Heart left ventricle (tissue), 16 donors: Measurements from ENCODE around the gene WBP1. TPM values are rescaled to one million over a fixed set of nuclear protein-coding genes. Genes with fewer than 3 reads are reported as not detected.

ENCODE experiments used
- ATAC-seq, 4 donors: fragments of 200-7000 bp; cut with Tn5 transposase; one replicate each; pipeline ENCODE4 v1.9.1; 2020 to 2022; ENCODE audit warnings: moderate library complexity in 4 of 4, mild to moderate bottlenecking in 3 of 4, moderate number of reproducible peaks in 1 of 4
- DNase-seq, 5 donors: peaks; one replicate each; pipeline ENCODE4 v3.0.0-alpha.2; 2020
- H3K27ac ChIP-seq, 12 donors: fragments of 200-600 bp; sonication (generic) in 4 of 12; one replicate each; pipeline versions ENCODE4 v1.5.0 to v1.8.0; 2016 to 2022; ENCODE audit warnings: mild to moderate bottlenecking in 2 of 12
- H3K27me3 ChIP-seq, 9 donors: fragments of 200-600 bp; sonication (generic) in 2 of 9; one replicate each; pipeline versions ENCODE4 v1.5.1 to v1.8.0; 2016 to 2022; ENCODE audit warnings: mild to moderate bottlenecking in 3 of 9
- H3K36me3 ChIP-seq, 9 donors: fragments of 200-600 bp; sonication (generic) in 2 of 9; one replicate each; pipeline versions ENCODE4 v1.5.0 to v1.8.0; 2018 to 2022; ENCODE audit warnings: mild to moderate bottlenecking in 2 of 9
- H3K4me1 ChIP-seq, 12 donors: fragments of 200-600 bp; sonication (generic) in 4 of 12; one replicate each; pipeline versions ENCODE4 v1.5.0 to v1.8.0; 2016 to 2022; ENCODE audit warnings: mild to moderate bottlenecking in 3 of 12
- H3K4me3 ChIP-seq, 12 donors: fragments of 200-600 bp; sonication (generic) in 4 of 12; one replicate each; pipeline versions ENCODE4 v1.5.0 to v1.8.0; 2017 to 2022; ENCODE audit warnings: mild to moderate bottlenecking in 9 of 12, moderate library complexity in 4 of 12
- H3K9me3 ChIP-seq, 12 donors: fragments of 200-600 bp; sonication (generic) in 4 of 12; one replicate each; pipeline versions ENCODE4 v1.5.0 to v1.8.0; 2016 to 2022; ENCODE audit warnings: mild to moderate bottlenecking in 1 of 12
- POLR2A ChIP-seq, 2 donors: fragments of 450-650 bp; IDR thresholded peaks; one replicate each; pipeline ENCODE4 v1.6.1; 2017; ENCODE audit warnings: antibody characterized with exemption in 2 of 2, mild to moderate bottlenecking in 2 of 2, moderate library complexity in 2 of 2
- WGBS, 4 donors: extraction: QIAGEN DNeasy Blood & Tissue Kit in 2 of 4; methylation state at CpG; one replicate each; pipeline versions ENCODE4 v1.1.5 to v1.1.7; 2013 to 2018; 5-methylcytosine and 5-hydroxymethylcytosine counted together
- intact Hi-C, 10 donors: fragments of 100-400 bp; cut with DNase I; formaldehyde crosslinking; loops; one replicate each; pipeline versions ENCODE4 v1.11.1 to v1.14.2; 2022
- polyA plus RNA-seq, 2 donors: library from polyadenylated mRNA; stranded (reverse); fragments of 200-250 nt; gene quantifications; one replicate each; pipeline ENCODE4 v1.2.3, GENCODE V29; 2013
- total RNA-seq, 9 donors: library from RNA; depleted of rRNA in 2 of 9; stranded (reverse); fragments of >200 nt in 2 of 9; fragmentation: NEBNext Ultra II Directional in 3 of 9; extraction: Animal tissue kit (Norgen Biotek cat#: 25700) in 3 of 9; gene quantifications; one replicate each; pipeline versions ENCODE4 v1.1.0 to v1.2.4, GENCODE V29; 2016 to 2023
- TF ChIP-seq, protein P1 (sequence below), 12 donors: fragments of 200-600 bp; sonication (generic) in 4 of 12; IDR thresholded peaks; one replicate each; pipeline versions ENCODE4 v1.5.0 to v1.8.0; 2018 to 2022; ENCODE audit warnings: antibody characterized with exemption in 12 of 12, mild to moderate bottlenecking in 5 of 12
- donor health status: ischemic (EF 13 %, LVEDD 7.1; RV severe dilation, severe dysfunction).
- donor health status: healthy with polysubstance abuse.
- donor health status: DM: no; HTN: yes; CAD: no.
- donor health status: DM: no; HTN: no; CAD: no.
- donor health status: ischemic (EF 25% LVEDD 6.9; RV normal size, moderate dysfunction).
- donor health status: ischemic (EF 25% LVEDD 5.7; RV mildly dilated, moderate dysfunction).
- donor health status: healthy.
- donor health status: DM: yes; HTN: yes; CAD: no.
- donor health status: ischemic (EF 35%, LVEDD 5.7; RV mildly dilated, moderate dysfunction).
- donor health status: nonischemic (EF 11% LVEDD 7.7; RV severe dilation, severe dysfunction).
- donor health status: DM: yes; HTN: yes; CAD: no.
- donor health status: PGD.
- donor health status: ischemic (EF 29% LVEDD 5.4; RV normal size, mild dysfunction).
- donor health status: nonischemic (EF 23%, LVEDD 6.1; RV moderate dilation, normal function).

Gene WBP1
- total and polyA plus RNA-seq, 11 donors, result 29.0 to 58.4 (median 42.4) TPM

DNA sequence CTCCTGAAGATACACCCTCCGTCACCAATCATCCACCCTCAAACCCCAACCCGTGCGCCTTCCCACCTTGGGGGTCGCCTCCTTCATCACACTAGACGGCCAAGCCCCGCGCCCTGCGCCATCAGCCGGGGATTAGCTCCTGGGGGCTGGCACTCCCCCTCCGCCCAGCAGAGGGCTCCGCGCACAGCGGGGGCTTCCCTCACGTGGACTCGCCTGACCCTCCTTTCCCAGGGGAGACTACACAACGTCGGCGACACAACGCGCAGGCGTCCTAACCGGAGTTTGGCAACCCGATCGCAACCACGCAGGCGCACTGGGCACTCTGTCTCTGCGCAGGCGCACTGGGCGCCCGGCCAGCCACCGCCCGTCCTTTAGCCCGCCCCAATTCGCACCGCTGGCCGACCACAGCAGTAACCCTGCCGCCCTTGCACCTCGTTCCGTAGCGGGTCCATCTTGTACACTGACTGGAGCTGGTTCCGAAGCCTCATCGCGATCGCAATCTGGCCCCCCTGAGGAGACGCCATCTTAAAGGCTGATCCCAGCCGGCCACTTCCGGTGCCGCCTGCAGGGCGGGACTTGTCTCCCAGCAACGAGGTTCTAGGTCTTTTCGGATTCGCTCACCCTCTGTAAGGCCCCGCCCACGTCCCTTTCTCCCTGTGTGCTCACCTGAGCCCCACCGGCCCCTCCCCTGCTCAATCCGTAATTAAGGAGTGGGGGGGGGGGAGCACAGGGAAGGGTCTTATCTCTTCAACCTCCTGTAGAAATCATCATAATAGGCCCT is 49.1 kb downstream of the WBP1 start, which contains the start of gene PCGF1:
PCGF1 (minus strand) TSS at position 551 of the 781 bp plus-strand sequence; CDS start at position 524, 27 bp downstream.
- H3K27ac ChIP-seq, result peak within 1 kb of the TSS; percentile 95 to 100 (median 98)
- DNase-seq (peak; percentile 99 to 100 (median 99)), ATAC-seq (peak; percentile 95 to 97 (median 96))
- intact Hi-C loops, result loop anchor here in 4 of 10 donors (1.0 to 5.0 kb wide), 6 partner anchors 21 to 80 kb away; partner anchors contain the start of genes AUP1 (in 2 of the 4), HTRA2 (in 2 of the 4), TTC31 (in 2 of the 4) and CCDC142 (in 1 of the 4)
- H3K4me1 ChIP-seq, result peaks cover 4 to 55% (median 35%) of the 10 kb centered on the region in 12 donors
- H3K4me3 ChIP-seq, result peak within 1 kb of the TSS; percentile 41 to 92 (median 78)
- peaks cover 9 to 53% (median 23%) of the 10 kb centered on the region in 9 donors for H3K27me3 ChIP-seq
- WGBS, 4 donors, result 0 to 2% (median 1%) methylated on average over 16 to 56 of the region's 56 CpGs
- no peaks in the 10 kb centered on the region for H3K9me3 ChIP-seq
- H3K36me3 ChIP-seq, result peaks cover 0 to 18% (median 15%) of the 10 kb centered on the region in 9 donors
- peak in 1 of 2 donors; percentile 55 for TF ChIP-seq POLR2A (IDR thresholded peaks at IDR 0.05)
- TF ChIP-seq, protein P1, sequence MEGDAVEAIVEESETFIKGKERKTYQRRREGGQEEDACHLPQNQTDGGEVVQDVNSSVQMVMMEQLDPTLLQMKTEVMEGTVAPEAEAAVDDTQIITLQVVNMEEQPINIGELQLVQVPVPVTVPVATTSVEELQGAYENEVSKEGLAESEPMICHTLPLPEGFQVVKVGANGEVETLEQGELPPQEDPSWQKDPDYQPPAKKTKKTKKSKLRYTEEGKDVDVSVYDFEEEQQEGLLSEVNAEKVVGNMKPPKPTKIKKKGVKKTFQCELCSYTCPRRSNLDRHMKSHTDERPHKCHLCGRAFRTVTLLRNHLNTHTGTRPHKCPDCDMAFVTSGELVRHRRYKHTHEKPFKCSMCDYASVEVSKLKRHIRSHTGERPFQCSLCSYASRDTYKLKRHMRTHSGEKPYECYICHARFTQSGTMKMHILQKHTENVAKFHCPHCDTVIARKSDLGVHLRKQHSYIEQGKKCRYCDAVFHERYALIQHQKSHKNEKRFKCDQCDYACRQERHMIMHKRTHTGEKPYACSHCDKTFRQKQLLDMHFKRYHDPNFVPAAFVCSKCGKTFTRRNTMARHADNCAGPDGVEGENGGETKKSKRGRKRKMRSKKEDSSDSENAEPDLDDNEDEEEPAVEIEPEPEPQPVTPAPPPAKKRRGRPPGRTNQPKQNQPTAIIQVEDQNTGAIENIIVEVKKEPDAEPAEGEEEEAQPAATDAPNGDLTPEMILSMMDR (IDR thresholded peaks at IDR 0.05), result peak; percentile 21 to 64 (median 42)

DNA sequence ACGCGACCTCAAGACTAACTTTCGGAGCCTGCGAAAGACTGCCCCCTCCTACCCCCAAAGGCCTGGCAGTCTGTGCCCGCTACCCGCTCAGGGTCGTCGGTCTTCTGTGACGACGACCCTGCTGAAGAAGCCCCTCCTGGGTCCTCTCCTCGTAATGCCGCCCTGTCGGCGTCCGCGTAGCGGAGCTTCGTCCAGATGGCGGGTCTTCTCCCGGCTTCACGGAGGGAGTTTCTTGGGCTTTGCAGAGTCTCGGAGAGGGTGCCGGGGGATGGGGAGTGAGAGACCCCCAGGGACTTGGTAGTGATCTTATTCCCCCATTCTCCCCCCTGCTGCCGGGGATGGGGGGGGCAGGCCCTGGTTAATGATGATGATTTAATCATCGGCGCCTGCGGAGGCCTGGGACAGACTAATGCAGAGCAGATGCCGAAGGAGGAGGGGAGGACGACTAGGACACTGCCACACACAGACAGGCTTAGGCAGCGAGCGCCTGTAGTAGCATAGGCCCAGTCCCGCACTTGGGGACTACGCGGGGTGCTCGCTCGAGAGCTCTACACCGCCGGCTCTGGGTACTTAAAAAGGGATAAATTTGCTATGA is 49.8 kb downstream of the WBP1 start:
- WGBS, 4 donors, result 12 to 17% (median 15%) methylated on average over 36 to 38 of the region's 38 CpGs
- intact Hi-C loops, result loop anchor here in 4 of 10 donors (1.0 to 5.0 kb wide), 6 partner anchors 21 to 79 kb away; partner anchors contain the start of genes AUP1 (in 2 of the 4), HTRA2 (in 2 of the 4), TTC31 (in 2 of the 4) and CCDC142 (in 1 of the 4)

DNA sequence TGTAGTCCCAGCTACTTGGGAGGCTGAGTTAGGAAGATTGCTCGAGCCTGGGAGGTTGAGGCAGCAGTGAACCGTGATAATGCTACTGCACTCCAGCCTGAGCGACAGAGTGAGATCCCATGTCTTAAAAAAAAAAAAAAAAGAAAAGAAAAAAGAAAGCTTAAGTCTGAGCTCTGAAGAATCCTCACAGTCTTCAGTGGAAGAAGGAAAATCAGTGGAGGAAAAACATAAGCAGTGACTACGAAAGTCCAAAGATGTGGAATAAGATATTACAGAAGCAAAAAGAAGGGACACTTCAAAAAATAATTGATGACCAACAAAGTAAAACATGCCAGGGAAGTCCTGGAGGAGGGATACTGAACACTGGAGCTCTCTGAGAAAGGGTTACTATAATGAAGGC is 52.0 kb downstream of the WBP1 start:
- intact Hi-C loops, result no loop called here
- peaks cover 6 to 44% (median 31%) of the 10 kb centered on the region in 12 donors for H3K4me1 ChIP-seq
- DNase-seq, result no peak
- 68 to 79% (median 73%) methylated on average over 4 of the region's 4 CpGs for whole genome bisulfite sequencing, 4 donors
- peaks cover 31 to 74% (median 52%) of the 10 kb centered on the region in 9 donors for H3K27me3 ChIP-seq
- ATAC-seq, result no peak
- H3K36me3 ChIP-seq, result peaks cover 0 to 11% (median 8%) of the 10 kb centered on the region in 9 donors
- no peak overlapping the region for H3K27ac ChIP-seq
- no peak overlapping the region for H3K4me3 ChIP-seq
- no peak for TF ChIP-seq POLR2A (IDR thresholded peaks at IDR 0.05)
- TF ChIP-seq, protein P1 (IDR thresholded peaks at IDR 0.05), result no peak
- no peaks in the 10 kb centered on the region for H3K9me3 ChIP-seq

More for the DNA sequence above, 49.8 kb downstream of the WBP1 start:
- peaks cover 0 to 18% (median 15%) of the 10 kb centered on the region in 9 donors for H3K36me3 ChIP-seq
- DNase-seq (peak in 2 of 5 donors; percentile 35 to 40), ATAC-seq (peak in 3 of 4 donors; percentile 1 to 16 (median 10))
- H3K4me3 ChIP-seq, result peak overlapping the region; percentile 41 to 92 (median 78)
- H3K9me3 ChIP-seq, result no peaks in the 10 kb centered on the region
- peaks cover 9 to 53% (median 29%) of the 10 kb centered on the region in 9 donors for H3K27me3 ChIP-seq
- H3K27ac ChIP-seq, result peak overlapping the region; percentile 95 to 100 (median 98)
- H3K4me1 ChIP-seq, result peaks cover 4 to 48% (median 33%) of the 10 kb centered on the region in 12 donors
- TF ChIP-seq, protein P1 (IDR thresholded peaks at IDR 0.05), result no peak
- no peak for TF ChIP-seq POLR2A (IDR thresholded peaks at IDR 0.05)

Other genes with a start within 250 kb of the WBP1 start
- gene SLC4A5, start 115.0 kb upstream of the WBP1 start, total RNA-seq, result 1 to 10 TPM in 7 of 9 donors, under 1 TPM in 2; 0.36 to 4.1 (median 1.6) TPM
- 1 to 10 TPM in 1 of 2 donors, under 1 TPM in 1; 0.72 to 1.2 TPM for gene SLC4A5, start 115.0 kb upstream of the WBP1 start, polyA plus RNA-seq
- 100 to 1,000 TPM; 129 to 376 (median 211) TPM for gene DCTN1, start 78.1 kb upstream of the WBP1 start, total RNA-seq
- 100 to 1,000 TPM; 149 to 171 TPM for gene DCTN1, start 78.1 kb upstream of the WBP1 start, polyA plus RNA-seq
- gene C2orf81, start 36.8 kb upstream of the WBP1 start, total RNA-seq, result 1 to 10 TPM in 3 of 9 donors, under 1 TPM in 6; 0.48 to 2.3 (median 0.85) TPM
- 1 to 10 TPM in 1 of 2 donors, under 1 TPM in 1; 0.91 to 1.1 TPM for gene C2orf81, start 36.8 kb upstream of the WBP1 start, polyA plus RNA-seq
- 1 to 10 TPM; 1.5 to 5.1 (median 3.0) TPM for gene WDR54, start 36.7 kb upstream of the WBP1 start, total RNA-seq
- gene WDR54, start 36.7 kb upstream of the WBP1 start, polyA plus RNA-seq, result 1 to 10 TPM; 1.4 to 6.5 TPM
- gene RTKN, start 16.5 kb upstream of the WBP1 start, total RNA-seq, result 10 to 100 TPM; 10.9 to 19.6 (median 15.3) TPM
- 10 to 100 TPM; 18.0 to 27.6 TPM for gene RTKN, start 16.5 kb upstream of the WBP1 start, polyA plus RNA-seq
- gene INO80B, start 3.4 kb upstream of the WBP1 start, total RNA-seq, result 10 to 100 TPM; 11.7 to 29.2 (median 21.3) TPM
- gene INO80B, start 3.4 kb upstream of the WBP1 start, polyA plus RNA-seq, result 10 to 100 TPM; 26.1 to 28.5 TPM
- 10 to 100 TPM; 17.3 to 31.9 (median 22.8) TPM for gene MOGS, start 6.9 kb downstream of the WBP1 start, total RNA-seq
- gene MOGS, start 6.9 kb downstream of the WBP1 start, polyA plus RNA-seq, result 10 to 100 TPM; 15.8 to 34.4 TPM
- 100 to 1,000 TPM in 7 of 9 donors, 10 to 100 TPM in 2; 64.9 to 180 (median 140) TPM for gene MRPL53, start 14.2 kb downstream of the WBP1 start, total RNA-seq
- 100 to 1,000 TPM in 1 of 2 donors, 10 to 100 TPM in 1; 77.6 to 128 TPM for gene MRPL53, start 14.2 kb downstream of the WBP1 start, polyA plus RNA-seq
- 10 to 100 TPM in 1 of 9 donors, 1 to 10 TPM in 8; 4.4 to 13.4 (median 7.1) TPM for gene CCDC142, start 24.6 kb downstream of the WBP1 start, total RNA-seq
- gene CCDC142, start 24.6 kb downstream of the WBP1 start, polyA plus RNA-seq, result 1 to 10 TPM; 5.8 to 6.4 TPM
- 10 to 100 TPM in 4 of 9 donors, 1 to 10 TPM in 5; 7.1 to 14.2 (median 10.0) TPM for gene TTC31, start 24.6 kb downstream of the WBP1 start, total RNA-seq
- gene TTC31, start 24.6 kb downstream of the WBP1 start, polyA plus RNA-seq, result 10 to 100 TPM in 1 of 2 donors, 1 to 10 TPM in 1; 8.8 to 13.2 TPM
- gene LBX2, start 41.2 kb downstream of the WBP1 start, total RNA-seq, result 1 to 10 TPM in 2 of 9 donors, under 1 TPM in 5, not detected in 2; 0.14 to 1.7 (median 0.72) TPM
- gene LBX2, start 41.2 kb downstream of the WBP1 start, polyA plus RNA-seq, result under 1 TPM; 0.27 to 0.67 TPM
- 10 to 100 TPM; 10.6 to 22.3 (median 16.5) TPM for gene PCGF1, start 49.3 kb downstream of the WBP1 start, total RNA-seq
- gene PCGF1, start 49.3 kb downstream of the WBP1 start, polyA plus RNA-seq, result 10 to 100 TPM; 22.5 to 24.9 TPM
- gene TLX2, start 56.0 kb downstream of the WBP1 start, total RNA-seq, result not detected
- not detected for gene TLX2, start 56.0 kb downstream of the WBP1 start, polyA plus RNA-seq
- not detected for gene DQX1, start 67.8 kb downstream of the WBP1 start, total RNA-seq
- gene DQX1, start 67.8 kb downstream of the WBP1 start, polyA plus RNA-seq, result not detected
- gene AUP1, start 71.3 kb downstream of the WBP1 start, total RNA-seq, result 10 to 100 TPM; 33.6 to 74.5 (median 49.8) TPM
- 100 to 1,000 TPM in 1 of 2 donors, 10 to 100 TPM in 1; 77.9 to 168 TPM for gene AUP1, start 71.3 kb downstream of the WBP1 start, polyA plus RNA-seq
- gene HTRA2, start 71.5 kb downstream of the WBP1 start, total RNA-seq, result 10 to 100 TPM; 23.6 to 32.0 (median 24.8) TPM
- gene HTRA2, start 71.5 kb downstream of the WBP1 start, polyA plus RNA-seq, result 10 to 100 TPM; 24.5 to 45.4 TPM
- 1 to 10 TPM; 1.6 to 8.7 (median 3.0) TPM for gene LOXL3, start 95.5 kb downstream of the WBP1 start, total RNA-seq
- 1 to 10 TPM; 1.5 to 3.5 TPM for gene LOXL3, start 95.5 kb downstream of the WBP1 start, polyA plus RNA-seq
- gene DOK1, start 96.3 kb downstream of the WBP1 start, total RNA-seq, result 10 to 100 TPM in 1 of 9 donors, 1 to 10 TPM in 8; 2.6 to 11.6 (median 4.8) TPM
- 1 to 10 TPM; 2.4 to 6.0 TPM for gene DOK1, start 96.3 kb downstream of the WBP1 start, polyA plus RNA-seq
- gene M1AP, start 189.9 kb downstream of the WBP1 start, total RNA-seq, result under 1 TPM in 3 of 9 donors, not detected in 6; 0.21 to 0.88 (median 0.79) TPM
- under 1 TPM; 0.07 to 0.08 TPM for gene M1AP, start 189.9 kb downstream of the WBP1 start, polyA plus RNA-seq
- 1 to 10 TPM; 2.2 to 4.9 (median 3.5) TPM for gene SEMA4F, start 195.8 kb downstream of the WBP1 start, total RNA-seq
- 1 to 10 TPM in 1 of 2 donors, under 1 TPM in 1; 0.95 to 2.8 TPM for gene SEMA4F, start 195.8 kb downstream of the WBP1 start, polyA plus RNA-seq